ENCODE results near the gene TLE5.
A peak's percentile ranks its signal among the peaks of the same experiment; 100 is the strongest.
"Not testable (repeated sequence)": the region's sequence is repeated elsewhere in the genome, so short reads cannot be mapped to it uniquely, and the experiment has no call there.

TLE5 gene

DNA sequence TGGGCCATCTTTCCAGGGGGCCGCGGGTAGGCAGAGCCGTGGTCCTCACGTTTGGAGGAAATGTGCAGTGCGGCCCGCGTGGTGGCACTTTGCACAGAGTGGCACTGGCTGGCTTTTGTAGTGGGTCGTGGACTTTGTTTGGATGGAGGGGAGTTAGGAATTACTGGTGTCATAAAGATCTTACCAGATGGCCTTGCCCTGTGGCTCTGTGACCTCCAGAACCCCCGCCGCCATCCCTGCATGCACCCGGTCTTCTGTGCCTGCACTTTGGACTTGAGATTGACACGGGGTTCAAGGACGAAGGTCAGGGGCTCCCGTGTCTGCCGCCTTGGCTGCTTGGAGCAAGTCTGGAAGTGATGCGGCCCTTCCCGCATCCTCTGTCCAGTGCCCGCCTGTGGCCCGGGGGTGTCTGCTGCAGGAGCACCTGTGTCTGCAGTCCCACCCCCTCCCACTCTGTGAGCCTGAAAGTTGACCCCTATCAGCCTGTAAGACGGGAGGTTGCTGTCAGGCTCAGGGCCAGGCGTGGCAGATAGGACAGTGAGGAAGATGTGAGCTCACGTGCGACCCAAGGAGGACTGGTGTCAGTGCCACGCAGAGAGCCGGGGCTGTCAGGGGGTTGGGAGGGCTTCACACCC is 34.1 kb upstream of the TLE5 start:
- no peak for DNase-seq (ENCODE audit: low read depth in 2 of 2)

DNA sequence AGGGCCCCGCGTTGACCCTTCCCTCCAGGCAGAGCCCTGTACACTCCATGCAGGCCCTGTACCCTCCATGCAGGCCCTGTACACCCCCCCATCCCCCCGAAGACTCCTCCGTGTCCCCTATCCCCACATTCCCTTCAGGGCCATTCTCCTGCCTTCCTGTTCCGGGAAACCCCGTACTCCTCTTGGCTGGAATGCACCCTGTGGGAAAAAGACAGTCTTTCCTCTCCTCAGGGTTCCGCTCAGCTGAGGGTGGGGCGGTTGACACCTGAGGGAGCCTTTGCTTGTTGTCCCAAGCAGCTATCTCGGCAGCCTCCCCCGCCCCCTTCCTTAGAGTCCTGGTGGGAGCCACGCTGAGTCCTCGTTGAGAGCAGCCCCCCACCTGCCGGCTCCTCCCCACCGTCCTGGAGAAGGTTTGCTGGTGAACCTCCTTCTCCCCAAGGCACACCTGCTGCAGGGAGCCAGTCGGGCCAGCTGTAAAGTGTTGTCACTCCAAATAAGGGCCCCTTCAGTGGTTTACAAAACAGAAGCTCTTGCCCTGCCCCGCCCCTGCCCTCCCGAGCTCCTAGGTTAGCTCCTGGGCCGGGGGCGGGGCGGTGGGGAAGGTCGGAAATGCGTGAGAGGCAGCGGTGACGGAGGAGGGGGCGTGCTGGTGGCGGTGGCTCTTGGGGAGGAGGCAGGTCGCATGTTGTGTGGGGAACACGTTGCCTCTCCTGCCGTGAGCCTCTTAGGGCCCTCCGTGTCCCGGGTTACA is 33.3 kb upstream of the TLE5 start:
- DNase-seq (ENCODE audit: low read depth in 2 of 2): peak in 1 of 2 donors; percentile 26

DNA sequence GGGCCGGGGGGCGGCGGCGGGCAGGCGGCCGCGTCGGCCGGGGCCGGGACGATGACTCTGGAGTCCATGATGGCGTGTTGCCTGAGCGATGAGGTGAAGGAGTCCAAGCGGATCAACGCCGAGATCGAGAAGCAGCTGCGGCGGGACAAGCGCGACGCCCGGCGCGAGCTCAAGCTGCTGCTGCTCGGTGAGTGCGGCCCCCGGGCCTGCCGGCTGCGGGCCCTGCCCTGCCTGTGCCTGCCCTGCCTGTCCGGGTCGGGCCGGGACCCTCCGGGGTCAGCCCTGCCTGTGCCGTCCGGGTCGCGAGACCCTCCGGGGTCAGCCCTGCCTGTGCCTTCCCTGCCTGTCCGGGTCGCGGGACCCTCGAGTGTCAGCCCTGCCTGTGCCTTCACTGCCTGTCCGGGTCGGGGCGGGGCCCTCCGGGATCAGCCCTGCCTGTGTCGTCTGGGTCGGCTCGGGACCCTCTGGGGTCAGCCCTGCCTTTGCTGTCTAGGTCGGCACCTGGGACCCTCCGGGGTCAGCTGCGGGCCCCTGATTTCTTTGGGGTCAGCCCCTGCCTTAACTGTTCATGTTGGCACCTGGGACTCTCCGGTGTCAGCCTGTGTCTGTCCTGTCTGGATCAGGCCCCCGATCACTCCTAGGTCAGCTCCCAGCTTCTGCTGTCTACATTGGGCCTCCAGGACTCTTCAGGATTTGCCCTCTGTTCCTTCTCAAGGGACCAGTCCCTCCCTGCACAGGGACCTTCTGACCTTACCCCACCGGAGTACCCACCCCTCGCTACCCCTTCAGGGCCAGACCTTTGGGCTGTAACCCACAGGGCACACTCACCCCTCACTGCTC is 32.5 kb upstream of the TLE5 start:
- peak in 1 of 2 donors; percentile 17 for DNase-seq (ENCODE audit: low read depth in 2 of 2)

DNA sequence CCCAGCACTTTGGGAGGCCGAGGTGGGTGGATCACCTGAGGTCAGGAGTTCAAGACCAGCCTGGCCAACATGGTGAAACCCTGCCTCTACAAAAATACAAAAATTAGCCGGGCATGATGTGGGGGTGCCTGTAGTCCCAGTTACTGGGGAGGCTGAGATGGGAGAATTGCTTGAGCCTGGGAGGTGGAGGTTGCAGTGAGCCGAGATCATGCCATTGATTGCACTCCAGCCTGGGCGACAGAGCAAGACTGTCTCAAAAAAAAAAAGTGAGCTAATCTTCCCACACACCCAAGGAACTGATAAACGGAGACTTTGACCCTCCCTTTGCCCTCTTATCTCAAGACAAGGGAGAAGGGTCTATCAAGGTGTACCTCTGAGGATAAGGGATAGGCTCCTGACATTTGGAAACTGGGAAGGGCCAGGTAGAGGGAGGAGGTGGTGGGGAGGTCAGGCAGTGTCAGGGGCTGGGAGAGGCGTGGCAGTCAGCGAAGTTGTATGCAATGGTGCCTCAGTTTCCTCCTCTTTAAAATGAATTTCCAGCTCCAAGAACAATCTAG is 27.1 kb upstream of the TLE5 start:
- not testable (repeated sequence) for DNase-seq (ENCODE audit: low read depth in 2 of 2)

DNA sequence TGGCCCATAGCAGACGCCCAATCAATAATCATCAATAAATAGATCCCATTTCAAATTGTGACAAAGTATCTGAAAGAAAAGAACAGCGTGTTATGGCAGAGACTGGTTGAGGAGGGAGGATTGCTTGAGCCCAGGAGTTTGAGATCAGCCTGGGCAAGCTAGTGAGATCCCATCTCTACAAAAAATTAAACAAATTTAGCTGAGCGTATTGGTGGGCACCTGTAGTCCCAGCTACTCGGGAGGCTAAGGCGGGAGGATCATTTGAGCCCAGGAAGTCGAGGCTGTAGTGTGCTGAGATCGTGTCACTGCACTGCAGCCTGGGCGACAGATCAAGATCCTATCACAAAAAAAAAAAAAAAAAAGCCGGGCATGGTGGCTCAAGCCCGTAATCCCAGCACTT is 25.5 kb upstream of the TLE5 start:
- no peak for DNase-seq (ENCODE audit: low read depth in 2 of 2)

DNA sequence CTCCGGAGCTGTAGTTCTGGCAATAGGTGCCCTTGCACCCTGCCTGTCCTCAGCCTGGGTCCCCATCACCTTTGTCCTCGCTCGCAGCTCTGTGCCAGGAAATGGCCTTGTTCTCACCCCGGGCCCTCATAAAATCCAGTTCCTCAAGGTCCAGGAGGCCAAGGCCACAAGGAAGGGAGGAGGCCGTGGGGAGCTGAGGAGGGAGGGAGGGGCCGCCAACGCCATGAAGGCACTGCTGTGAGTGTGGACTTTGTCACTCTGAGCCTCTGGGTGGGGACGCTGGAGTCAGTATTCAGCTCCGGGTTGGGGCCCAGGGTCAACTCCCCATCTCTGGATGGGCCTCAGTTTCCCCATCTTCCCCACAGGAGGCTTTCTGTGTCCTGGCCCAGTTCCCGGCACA is 22.6 kb upstream of the TLE5 start:
- DNase-seq (ENCODE audit: low read depth in 2 of 2): no peak

DNA sequence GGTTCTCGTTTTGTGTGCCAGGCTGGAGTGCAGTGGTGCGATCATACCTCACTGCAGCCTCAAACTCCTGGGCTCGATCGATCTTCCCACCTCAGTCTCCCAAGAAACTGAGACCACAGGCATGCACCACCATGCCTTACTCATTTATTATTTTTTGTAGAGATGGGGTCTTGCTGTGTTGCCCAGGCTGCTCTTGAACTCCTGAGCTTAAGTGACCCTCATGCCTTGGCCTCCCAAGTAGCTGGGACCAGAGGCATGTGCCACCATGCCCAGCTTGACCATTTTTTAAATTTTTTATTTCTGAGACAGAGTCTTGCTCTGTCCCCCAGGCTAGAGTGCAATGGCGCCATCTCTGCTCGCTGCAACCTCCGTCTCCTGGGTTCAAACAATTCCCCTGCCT is 21.7 kb upstream of the TLE5 start:
- DNase-seq (ENCODE audit: low read depth in 2 of 2): no peak

DNA sequence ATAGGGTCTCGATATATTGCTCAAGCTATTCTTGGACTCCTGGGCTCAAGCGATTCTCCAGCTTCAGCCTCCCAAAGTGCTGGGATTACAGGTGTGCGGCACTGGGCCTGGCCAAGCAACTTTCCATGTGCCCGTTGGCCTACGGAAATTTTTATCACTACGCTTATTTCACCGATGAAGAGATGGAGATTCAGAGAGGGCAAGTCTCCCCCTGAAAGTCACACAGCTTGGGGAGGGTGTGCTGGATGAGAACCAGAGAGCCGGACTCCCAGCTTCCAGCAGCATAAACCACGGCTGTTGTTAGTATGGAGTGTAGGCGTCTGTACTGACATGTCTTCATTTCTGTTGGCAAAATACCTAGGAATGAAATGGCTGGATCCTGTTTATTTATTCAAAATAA is 20.0 kb upstream of the TLE5 start:
- DNase-seq (ENCODE audit: low read depth in 2 of 2): no peak

DNA sequence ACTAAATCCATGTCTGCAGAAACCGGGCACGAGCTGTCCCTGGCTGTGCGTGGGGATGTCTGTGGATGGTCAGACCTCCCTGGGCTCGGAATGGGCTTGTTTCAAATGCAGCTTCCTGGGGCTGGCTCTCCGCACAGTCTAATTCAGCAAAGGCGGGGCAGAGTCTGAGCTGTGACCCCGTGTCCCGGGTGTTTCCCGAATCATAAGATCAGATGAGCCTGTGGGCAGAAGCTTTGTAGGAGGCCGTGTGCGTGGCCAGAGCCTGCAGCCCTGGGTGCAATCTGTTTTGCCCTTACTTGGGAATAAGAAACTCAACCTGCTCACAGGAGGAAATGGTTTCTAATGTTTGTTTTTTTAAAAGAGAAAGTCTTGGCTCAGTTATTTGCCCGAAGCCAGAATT is 18.0 kb upstream of the TLE5 start:
- DNase-seq (ENCODE audit: low read depth in 2 of 2): no peak

DNA sequence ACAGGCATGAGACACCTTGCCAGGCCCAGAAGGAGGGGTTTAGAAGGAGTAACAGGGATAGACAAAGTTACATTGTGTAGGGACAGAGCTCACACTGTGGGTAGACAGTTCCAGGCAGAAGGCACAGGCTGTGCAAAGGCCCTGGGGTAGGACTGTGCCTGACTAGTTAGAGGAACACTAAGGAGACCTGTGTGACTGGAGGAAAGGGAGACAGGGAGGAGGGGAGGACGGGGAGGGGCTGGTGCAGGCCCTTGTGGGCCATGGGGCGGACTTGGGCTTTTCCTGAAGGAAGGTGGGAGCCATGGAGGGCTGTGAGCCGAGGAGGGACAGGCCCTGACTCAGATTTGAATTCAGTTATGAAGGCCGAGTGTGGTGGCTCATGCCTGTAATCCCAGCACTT is 17.3 kb upstream of the TLE5 start:
- no peak for DNase-seq (ENCODE audit: low read depth in 2 of 2)

DNA sequence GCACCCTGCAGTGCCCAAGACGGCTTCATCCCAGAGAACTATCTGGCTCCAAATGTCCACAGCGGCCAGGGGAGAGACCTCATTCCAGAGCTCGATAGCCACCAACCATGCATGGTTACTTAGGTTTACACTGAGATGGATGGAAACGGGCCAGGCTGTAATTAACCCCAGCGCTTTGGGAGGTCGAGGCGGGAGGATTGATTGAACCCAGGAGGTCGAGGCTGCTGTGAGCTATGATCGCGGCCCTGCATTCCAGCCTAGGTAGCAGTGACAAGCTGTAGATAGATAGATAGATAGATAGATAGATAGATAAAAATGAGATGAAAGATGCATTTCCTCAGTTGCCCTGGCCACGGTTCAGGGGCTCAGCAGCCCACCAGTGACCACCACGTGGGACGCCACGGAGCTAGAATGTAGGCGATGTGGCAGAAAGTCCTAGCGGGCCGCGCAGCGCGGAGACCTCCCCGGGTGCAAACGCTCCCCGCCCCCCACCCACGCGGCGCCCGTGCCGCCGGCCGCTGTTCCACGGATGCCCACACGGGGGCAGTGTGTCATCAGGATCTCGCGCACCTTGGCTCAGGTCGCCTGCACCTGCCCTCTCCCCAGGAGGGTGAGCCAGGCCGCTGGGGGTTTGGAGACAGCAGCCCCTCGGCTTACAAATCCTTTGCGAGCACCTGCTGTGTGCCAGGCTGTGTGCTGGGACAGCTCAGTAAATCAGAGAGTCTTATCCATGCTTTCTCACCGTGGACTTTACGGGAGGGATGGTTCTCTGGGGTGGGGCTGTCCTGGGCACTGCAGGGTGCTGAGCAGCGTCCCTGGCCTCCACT is 13.5 kb upstream of the TLE5 start:
- DNase-seq (ENCODE audit: low read depth in 2 of 2): peak; percentile 61 to 76

DNA sequence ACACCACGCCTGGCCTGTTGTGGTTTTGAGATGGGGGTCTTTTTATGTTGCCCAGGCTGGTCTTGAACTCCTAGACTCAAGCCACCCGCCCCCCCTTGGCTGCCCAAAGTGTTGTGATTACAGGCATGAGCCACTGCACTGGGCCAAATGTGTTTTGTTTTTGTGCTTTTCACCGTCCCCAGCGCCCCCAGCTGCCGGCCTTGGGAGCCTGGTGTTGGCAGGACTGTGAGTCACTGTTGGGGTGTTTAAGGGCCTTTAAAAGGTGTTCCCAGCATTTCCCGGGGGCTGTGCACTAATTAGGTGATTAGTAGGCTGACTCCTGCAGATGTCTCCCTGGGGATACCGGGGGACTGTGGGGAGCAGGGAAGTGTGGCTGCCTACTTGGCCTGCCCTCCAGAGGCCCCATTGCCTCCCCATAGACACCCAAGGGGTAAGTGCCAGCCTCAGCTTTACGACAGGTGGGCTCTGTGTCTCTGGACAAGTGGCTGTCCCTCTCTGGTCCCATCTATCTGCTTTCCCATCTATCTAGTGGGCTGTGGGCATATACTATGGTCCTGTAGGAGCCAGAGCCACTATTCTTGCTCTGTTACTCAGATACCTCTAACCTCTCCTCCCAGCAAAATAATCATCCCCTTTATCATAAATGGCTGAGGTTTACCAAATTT is 11.8 kb upstream of the TLE5 start:
- DNase-seq (ENCODE audit: low read depth in 2 of 2): no peak

DNA sequence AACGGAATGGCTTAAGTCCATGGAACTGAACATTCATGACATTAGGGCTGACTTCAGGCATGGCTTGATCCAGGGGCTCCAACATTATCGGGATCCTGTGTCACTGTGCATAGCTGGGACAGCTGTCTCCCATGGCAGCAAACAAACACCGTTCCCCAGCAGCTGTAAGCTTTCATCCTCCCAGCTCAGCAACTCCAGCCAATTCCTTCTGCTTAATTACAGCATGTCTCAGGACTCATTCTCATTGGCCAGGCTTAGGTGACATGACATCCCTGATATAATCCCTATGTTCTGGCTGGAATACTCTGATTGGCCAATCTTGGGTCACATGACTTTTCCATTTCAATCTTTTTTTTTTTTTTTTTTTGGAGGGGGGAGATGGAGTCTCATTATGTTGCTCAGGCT is 10.9 kb upstream of the TLE5 start:
- DNase-seq (ENCODE audit: low read depth in 2 of 2): no peak

DNA sequence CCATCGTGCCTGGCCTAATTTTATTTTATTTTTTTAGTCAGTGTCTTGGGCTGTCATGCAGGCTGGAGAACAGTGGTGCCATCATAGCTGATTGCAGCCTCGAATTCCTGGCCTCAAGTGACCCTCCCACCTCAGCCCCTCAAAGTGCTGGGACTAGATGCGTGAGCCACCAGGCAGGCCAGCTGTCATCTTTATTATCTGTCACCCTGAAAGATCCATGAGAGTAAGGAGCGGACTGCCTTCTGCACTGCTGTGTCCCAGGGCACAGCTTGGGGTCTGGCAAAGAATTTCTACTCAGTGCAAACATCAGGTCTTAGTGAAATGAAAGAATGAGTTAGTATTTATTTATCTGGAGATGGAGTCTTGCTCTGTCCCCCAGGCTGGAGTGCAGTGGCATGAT is 9.5 kb upstream of the TLE5 start:
- DNase-seq (ENCODE audit: low read depth in 2 of 2): no peak

DNA sequence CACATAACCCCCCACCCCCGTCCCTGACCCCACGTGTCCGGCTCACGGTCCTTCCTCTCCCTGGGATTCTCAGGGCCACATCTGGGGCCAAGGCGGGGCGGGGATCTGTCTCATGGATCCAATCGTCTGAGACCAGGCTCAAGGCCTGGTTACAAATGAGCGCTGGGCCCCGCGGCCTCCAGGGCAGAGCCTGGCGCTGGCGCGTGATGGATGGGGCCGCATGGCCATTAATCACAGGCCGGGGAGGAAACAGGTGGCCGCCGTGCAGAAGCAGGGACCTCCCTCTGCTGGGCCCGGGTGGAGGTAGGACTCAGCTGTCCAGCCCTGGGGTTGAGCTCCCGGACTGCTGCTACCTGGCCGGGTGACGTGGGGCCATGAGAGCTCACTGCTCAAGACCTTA is 5.8 kb upstream of the TLE5 start:
- no peak for DNase-seq (ENCODE audit: low read depth in 2 of 2)

DNA sequence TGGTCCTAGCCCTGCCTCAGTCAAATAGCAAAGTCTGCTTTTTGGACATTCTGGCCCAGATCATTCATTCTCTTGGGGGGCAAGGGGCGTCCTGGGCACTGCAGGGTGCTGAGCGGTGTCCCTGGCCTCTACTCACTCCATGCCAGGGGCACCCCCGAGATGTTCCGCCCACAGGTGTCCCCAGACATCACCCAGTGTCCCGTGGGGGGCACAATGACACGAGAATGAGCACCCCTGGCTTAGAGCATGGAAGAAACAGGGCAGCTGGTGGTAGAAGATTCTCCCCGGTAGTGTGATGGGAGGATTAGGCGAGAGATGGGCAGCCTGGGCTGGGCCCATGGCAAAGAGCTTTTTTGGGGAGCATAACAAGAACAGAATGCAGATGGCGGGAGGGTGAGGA is 5.3 kb upstream of the TLE5 start:
- DNase-seq (ENCODE audit: low read depth in 2 of 2): no peak

DNA sequence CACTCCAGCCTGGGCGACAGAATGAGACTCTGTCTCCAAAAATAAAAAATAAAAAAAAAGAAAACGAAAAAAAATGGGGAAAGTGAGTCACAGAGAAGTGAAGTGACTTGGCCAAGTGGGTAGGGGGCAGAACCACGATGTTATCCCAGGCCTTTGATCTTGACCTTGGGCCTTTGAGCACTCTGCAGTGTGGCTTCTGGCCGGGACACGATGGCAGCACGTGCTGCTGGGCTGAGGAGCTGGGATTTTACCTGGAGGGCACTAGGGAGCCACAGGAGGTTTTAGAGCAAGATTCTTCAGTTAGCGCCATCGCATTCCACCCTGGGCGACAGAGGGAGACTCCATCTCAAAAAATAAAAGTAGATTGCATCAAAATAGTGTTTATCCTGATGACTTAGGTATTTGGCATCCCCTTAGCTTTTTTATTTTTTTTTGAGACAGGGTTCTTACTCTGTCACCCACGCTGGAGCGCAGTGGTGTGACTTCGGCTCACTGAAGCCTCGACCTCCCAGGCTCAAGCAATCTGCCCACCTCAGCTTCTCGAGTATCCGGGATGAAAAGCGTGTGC is 4.3 kb upstream of the TLE5 start:
- no peak for DNase-seq (ENCODE audit: low read depth in 2 of 2)

DNA sequence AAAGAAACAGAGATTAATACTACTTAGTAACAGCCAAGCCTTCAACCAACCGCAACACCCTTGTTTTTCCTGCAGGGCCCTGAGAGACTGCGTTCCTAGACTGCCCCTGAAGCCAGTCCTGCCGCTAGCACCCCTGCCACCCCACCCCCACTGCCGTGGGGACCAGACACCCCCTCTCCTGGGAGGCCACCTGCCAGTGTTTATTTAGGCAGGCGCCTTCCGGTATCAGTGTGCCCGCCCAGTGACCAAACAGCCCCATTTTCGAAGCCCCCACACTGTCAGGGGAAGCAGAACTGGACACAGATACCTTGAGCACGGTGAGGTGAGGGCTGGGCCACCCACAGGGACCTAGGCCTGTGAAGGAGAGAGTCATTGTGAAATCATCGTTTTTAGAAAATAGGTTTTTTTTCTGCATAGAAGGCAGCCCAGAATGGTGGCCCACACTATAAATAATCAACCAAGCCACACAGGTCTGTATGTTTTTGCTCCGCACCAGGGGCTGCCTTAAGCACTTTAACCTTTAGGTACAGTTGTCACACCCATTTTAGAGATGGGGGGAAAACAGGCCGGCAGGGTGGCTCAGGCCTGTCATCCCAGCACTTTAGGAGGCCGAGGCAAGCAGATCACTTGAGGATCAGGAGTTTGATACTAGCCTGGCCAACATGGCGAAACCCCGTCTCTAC is 3.5 kb upstream of the TLE5 start:
- no peak for DNase-seq (ENCODE audit: low read depth in 2 of 2)

DNA sequence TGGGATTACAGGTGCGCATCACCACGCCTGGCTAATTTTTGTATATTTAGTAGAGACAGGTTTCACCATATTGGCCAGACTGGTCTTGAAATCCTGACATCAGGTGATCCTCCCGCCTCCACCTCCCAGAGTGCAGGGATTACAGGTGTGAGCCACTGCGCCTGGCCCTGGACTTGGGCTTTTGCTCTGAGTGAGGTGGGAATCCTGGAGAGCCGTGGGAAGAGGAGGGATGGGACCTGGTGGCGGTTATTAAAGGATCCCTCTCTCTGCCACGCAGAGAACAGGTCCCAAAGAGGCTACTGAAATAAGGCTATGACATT is 1.7 kb upstream of the TLE5 start:
- DNase-seq (ENCODE audit: low read depth in 2 of 2): no peak
